ENCODE results near the gene DUS1L.

GRCh38 chr17:82046903-82047302 is 18.7 kb downstream of the DUS1L start:
- TF ChIP-seq CTCF (conservative IDR thresholded peaks at IDR 0.05; ENCODE audit: low read depth in 2 of 2), result no peak
- no peak for TF ChIP-seq ETS1 (IDR thresholded peaks at IDR 0.05)
- no peak for TF ChIP-seq REST (IDR thresholded peaks at IDR 0.05; ENCODE audit: unreplicated experiment)
- TF ChIP-seq EZH2 (IDR thresholded peaks at IDR 0.05; ENCODE audit: low read depth, unreplicated experiment), result no peak
- no peak for TF ChIP-seq POLR2AphosphoS5 (IDR thresholded peaks at IDR 0.05; ENCODE audit: low read depth)
- no peak for TF ChIP-seq EZH2phosphoT487 (IDR thresholded peaks at IDR 0.05; ENCODE audit: unreplicated experiment)
- no peak for TF ChIP-seq JUNB (IDR thresholded peaks at IDR 0.05; ENCODE audit: unreplicated experiment)
- TF ChIP-seq ZNF114 (CRISPR knock-in tag; IDR thresholded peaks at IDR 0.05), result no peak
- no peak for TF ChIP-seq CREB1 (CRISPR knock-in tag; IDR thresholded peaks at IDR 0.05; ENCODE audit: low read depth)
- no peak for TF ChIP-seq NANOG (IDR thresholded peaks at IDR 0.05; ENCODE audit: borderline replicate concordance)
- no peak for TF ChIP-seq STAT1 (IDR thresholded peaks at IDR 0.05; ENCODE audit: unreplicated experiment)
- no peak for TF ChIP-seq ZNF331 (CRISPR knock-in tag; IDR thresholded peaks at IDR 0.05; ENCODE audit: low read depth)
- no peak for TF ChIP-seq ZNF462 (CRISPR knock-in tag; IDR thresholded peaks at IDR 0.05)

Data from GM23338 (cell line).